Astrocyte (in vitro differentiated cells and primary cell): ENCODE results near the gene HAPLN1.

Experiments
- EZH2 ChIP-seq: IDR thresholded peaks from 2 replicates; pipeline ENCODE4 v1.6.1; 2012; ENCODE audit warnings: mild to moderate bottlenecking, low read length, inconsistent platforms; ENCODE audit not compliant: insufficient read depth
- TF ChIP-seq, protein P1 (sequence below): IDR thresholded peaks from 2 replicates; pipeline ENCODE4 v1.5.1; 2011; ENCODE audit warnings: low read depth, mild to moderate bottlenecking, inconsistent platforms, low read length, moderate library complexity; ENCODE audit not compliant: insufficient read depth

DNA sequence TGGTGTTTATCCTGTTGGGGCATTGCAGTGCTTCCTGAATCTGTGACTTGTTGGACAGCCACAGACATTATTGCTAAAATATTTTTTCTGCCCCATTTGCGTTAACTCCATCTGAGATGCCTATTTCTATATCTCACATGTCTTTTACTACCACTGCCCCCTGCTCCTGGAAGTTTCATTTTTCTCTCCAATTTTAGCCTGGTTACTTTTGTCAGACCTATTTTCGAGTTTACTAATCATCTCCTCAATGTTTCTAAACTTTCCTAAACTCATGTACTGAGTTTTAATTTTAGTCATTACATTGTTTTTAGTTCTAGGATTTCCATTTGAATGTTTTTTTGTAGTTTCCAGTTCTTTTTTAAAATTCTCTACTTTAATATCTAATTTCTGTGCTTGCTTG, 17.6 kb downstream of the HAPLN1 start:
- TF ChIP-seq, protein P1, sequence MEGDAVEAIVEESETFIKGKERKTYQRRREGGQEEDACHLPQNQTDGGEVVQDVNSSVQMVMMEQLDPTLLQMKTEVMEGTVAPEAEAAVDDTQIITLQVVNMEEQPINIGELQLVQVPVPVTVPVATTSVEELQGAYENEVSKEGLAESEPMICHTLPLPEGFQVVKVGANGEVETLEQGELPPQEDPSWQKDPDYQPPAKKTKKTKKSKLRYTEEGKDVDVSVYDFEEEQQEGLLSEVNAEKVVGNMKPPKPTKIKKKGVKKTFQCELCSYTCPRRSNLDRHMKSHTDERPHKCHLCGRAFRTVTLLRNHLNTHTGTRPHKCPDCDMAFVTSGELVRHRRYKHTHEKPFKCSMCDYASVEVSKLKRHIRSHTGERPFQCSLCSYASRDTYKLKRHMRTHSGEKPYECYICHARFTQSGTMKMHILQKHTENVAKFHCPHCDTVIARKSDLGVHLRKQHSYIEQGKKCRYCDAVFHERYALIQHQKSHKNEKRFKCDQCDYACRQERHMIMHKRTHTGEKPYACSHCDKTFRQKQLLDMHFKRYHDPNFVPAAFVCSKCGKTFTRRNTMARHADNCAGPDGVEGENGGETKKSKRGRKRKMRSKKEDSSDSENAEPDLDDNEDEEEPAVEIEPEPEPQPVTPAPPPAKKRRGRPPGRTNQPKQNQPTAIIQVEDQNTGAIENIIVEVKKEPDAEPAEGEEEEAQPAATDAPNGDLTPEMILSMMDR: no peak
- no peak for TF ChIP-seq EZH2
